ENCODE measurements around the gene LGALS9. TPM values are rescaled to one million over a fixed set of nuclear protein-coding genes. Genes with fewer than 3 reads are reported as not detected.

LGALS9 gene
- total and polyA plus RNA-seq, 12 donors, result 3.5 to 87.7 (median 44.4) TPM

DNA sequence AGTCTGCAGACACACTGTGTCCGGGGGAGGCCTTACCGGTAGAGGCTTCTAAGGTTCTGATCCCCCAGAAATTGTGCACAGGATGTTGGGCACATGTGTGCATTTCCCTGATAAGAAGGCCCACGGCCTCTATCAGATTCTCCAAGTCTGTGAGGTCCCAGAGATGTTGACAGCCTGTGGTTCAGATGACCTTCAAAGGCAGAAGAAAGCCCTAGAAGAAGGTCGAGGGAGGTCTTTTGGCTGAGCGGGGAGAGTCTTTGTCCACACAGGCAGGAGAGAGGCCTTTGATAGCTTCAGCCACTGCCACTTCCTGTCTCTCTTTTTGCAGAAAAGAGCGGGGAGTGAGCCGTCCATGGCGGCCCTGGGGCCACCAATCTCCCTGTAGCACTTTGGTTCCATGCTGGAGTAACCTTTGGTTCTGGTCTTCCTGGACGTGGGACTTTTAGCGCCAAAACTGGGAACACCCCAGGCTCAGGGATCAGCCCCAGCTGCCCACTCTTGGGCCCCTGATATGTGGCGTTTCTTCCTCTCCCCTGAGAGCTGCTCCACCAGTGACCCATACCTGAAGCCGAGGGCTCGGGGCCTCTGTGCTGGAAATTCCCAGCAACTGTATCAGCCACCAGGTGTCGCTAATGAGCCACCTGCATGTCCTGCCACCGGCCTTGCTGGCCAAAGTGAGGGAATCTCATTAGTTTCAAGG is 28.1 kb upstream of the LGALS9 start:
- Histone ChIP-seq H3K27ac (no peak overlapping the region), H3K27me3 (no peaks in the 10 kb centered on the region), H3K4me1 (replicated peaks in 1 of 2) (peaks cover 0 to 6% of the 10 kb centered on the region in 2 donors), H3K9me3 (replicated peaks in 1 of 3) (no peaks in the 10 kb centered on the region), H3K4me3 (no peak overlapping the region), H3K36me3 (replicated peaks in 1 of 2) (peaks cover 0 to 35% of the 10 kb centered on the region in 2 donors)
- WGBS, 4 donors, result 45 to 66% (median 48%) methylated on average over 11 to 15 of the region's 15 CpGs
- TF ChIP-seq POLR2A (IDR thresholded peaks at IDR 0.05), result no peak
- TF ChIP-seq, protein P1, sequence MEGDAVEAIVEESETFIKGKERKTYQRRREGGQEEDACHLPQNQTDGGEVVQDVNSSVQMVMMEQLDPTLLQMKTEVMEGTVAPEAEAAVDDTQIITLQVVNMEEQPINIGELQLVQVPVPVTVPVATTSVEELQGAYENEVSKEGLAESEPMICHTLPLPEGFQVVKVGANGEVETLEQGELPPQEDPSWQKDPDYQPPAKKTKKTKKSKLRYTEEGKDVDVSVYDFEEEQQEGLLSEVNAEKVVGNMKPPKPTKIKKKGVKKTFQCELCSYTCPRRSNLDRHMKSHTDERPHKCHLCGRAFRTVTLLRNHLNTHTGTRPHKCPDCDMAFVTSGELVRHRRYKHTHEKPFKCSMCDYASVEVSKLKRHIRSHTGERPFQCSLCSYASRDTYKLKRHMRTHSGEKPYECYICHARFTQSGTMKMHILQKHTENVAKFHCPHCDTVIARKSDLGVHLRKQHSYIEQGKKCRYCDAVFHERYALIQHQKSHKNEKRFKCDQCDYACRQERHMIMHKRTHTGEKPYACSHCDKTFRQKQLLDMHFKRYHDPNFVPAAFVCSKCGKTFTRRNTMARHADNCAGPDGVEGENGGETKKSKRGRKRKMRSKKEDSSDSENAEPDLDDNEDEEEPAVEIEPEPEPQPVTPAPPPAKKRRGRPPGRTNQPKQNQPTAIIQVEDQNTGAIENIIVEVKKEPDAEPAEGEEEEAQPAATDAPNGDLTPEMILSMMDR (IDR thresholded peaks at IDR 0.05), result peak; percentile 81 to 96 (median 91)
- peak; percentile 73 to 90 (median 78) for DNase-seq
- intact Hi-C loops (cut with DNase I), result loop anchor here (2.0 to 10.0 kb wide), 4 partner anchors 48 to 368 kb away; no protein-coding TSS in a partner anchor

DNA sequence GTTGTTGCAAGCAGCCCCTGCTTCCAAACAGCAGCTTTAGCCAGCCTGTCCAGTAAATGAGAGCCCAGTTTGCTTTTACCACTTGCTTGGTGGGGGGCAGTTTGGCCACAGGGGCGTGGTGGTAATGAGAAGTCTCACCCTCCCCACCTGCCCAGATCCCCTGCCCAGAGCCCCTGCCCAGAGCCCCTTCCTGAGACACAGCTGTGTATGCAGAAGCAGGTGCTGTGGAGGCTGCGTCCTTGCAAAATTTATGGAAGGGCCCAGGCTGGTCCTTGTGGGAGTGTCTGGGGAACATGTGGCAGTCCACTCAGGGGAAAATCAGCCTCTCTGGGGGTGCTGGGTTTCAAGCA is 27.6 kb upstream of the LGALS9 start:
- Histone ChIP-seq H3K4me3 (no peak overlapping the region), H3K9me3 (replicated peaks in 1 of 3) (no peaks in the 10 kb centered on the region), H3K4me1 (replicated peaks in 1 of 2) (peaks cover 0 to 6% of the 10 kb centered on the region in 2 donors), H3K27ac (no peak overlapping the region), H3K27me3 (no peaks in the 10 kb centered on the region), H3K36me3 (replicated peaks in 1 of 2) (peaks cover 0 to 38% of the 10 kb centered on the region in 2 donors)
- 67 to 91% (median 84%) methylated on average over 1 to 2 of the region's 2 CpGs for WGBS, 4 donors
- TF ChIP-seq, protein P1 (IDR thresholded peaks at IDR 0.05), result no peak
- TF ChIP-seq POLR2A (IDR thresholded peaks at IDR 0.05), result no peak
- intact Hi-C loops (cut with DNase I), result loop anchor here (2.0 to 10.0 kb wide), 4 partner anchors 47 to 369 kb away; no protein-coding TSS in a partner anchor
- no peak for DNase-seq

DNA sequence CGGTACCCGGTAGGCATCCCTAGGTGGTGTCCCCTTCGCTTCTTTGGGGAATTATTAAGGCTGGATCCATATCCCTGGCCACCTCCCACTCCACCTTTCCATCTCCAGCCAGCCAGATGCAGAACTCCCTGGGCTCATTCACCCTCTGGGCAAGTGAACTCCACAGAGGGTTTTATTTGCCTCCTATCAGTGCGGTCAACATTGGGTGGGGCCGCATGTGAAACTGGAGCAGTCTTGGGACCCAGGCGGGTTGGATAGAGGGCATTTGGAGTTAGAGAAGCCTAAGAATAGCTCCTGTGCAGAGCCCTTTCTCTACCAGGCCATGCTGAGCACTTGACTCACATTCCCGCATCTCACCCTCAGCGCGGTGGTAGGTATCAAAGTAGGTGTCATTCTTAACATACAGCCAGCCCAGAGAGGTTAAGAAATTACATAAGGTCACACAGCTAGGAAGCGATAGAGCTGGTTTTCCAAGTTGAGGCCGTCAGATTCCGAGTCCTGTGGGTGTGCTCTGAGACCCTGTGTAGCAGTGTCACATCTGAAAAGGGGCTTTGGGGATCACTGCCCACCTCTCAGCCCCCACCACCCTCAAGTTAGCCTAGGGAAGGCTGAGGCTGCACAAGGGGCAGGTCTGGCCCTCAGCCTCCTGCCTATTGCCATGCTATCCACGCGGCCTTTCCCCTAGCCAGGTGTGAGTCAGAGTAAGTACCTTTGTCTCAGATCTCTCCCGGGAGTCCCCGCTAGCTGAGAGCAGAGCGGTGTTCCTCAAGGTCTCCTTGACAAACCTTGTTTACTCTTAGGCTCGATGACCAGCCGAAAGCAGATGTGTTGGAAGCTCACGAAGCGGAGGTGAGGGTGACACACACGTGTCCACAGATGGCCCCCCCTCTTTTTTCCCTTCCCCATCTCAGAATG is 26.9 kb upstream of the LGALS9 start:
- no peaks in the 10 kb centered on the region for H3K9me3 ChIP-seq (replicated peaks in 1 of 3)
- H3K27ac ChIP-seq, result no peak overlapping the region
- no peak for TF ChIP-seq POLR2A (IDR thresholded peaks at IDR 0.05)
- TF ChIP-seq, protein P1 (IDR thresholded peaks at IDR 0.05), result no peak
- H3K27me3 ChIP-seq, result no peaks in the 10 kb centered on the region
- H3K4me1 ChIP-seq (replicated peaks in 1 of 2), result peaks cover 0 to 6% of the 10 kb centered on the region in 2 donors
- peaks cover 0 to 42% of the 10 kb centered on the region in 2 donors for H3K36me3 ChIP-seq (replicated peaks in 1 of 2)
- no peak overlapping the region for H3K4me3 ChIP-seq
- intact Hi-C loops (cut with DNase I), result loop anchor here (2.0 to 10.0 kb wide), 4 partner anchors 47 to 369 kb away; no protein-coding TSS in a partner anchor
- no peak for DNase-seq
- WGBS, 4 donors, result 84 to 91% (median 87%) methylated on average over 19 to 22 of the region's 22 CpGs

DNA sequence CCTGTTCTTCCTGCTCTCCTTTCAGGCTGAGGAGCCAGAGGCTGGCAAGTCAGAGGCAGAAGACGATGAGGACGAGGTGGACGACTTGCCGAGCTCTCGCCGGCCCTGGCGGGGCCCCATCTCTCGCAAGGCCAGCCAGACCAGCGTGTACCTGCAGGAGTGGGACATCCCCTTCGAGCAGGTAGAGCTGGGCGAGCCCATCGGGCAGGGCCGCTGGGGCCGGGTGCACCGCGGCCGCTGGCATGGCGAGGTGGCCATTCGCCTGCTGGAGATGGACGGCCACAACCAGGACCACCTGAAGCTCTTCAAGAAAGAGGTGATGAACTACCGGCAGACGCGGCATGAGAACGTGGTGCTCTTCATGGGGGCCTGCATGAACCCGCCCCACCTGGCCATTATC is 25.6 kb upstream of the LGALS9 start:
- Histone ChIP-seq H3K4me3 (no peak overlapping the region), H3K27me3 (no peaks in the 10 kb centered on the region), H3K4me1 (replicated peaks in 1 of 2) (peaks cover 0 to 15% of the 10 kb centered on the region in 2 donors), H3K27ac (no peak overlapping the region), H3K9me3 (replicated peaks in 1 of 3) (no peaks in the 10 kb centered on the region), H3K36me3 (replicated peaks in 1 of 2) (peaks cover 0 to 48% of the 10 kb centered on the region in 2 donors)
- no peak for DNase-seq
- 93 to 100% (median 95%) methylated on average over 4 to 25 of the region's 25 CpGs for WGBS, 4 donors
- TF ChIP-seq, protein P1 (IDR thresholded peaks at IDR 0.05), result no peak
- TF ChIP-seq POLR2A (IDR thresholded peaks at IDR 0.05), result no peak
- intact Hi-C loops (cut with DNase I), result loop anchor here in 1 of 2 donors (10.0 kb wide), 2 partner anchors 251 to 371 kb away; no protein-coding TSS in a partner anchor

Measured in adrenal gland (tissue), 12 donors.